Uterus (tissue), 4 donors: ENCODE measurements around the gene RIPOR2. TPM values are rescaled to one million over a fixed set of nuclear protein-coding genes. Genes with fewer than 3 reads are reported as not detected.
A peak's percentile ranks its signal among the peaks of the same experiment; 100 is the strongest.

Experiments
- DNase-seq, 2 donors: peaks; one replicate each; pipeline ENCODE4 v3.0.0-alpha.2; 2019 to 2020
- H3K27ac ChIP-seq, 2 donors: fragments of 200-600 bp; sonication (generic); 1 replicate in 1 of 2; 2 replicates in 1 of 2; pipeline ENCODE4 v1.5.1; 2016 to 2018
- H3K27me3 ChIP-seq, 2 donors: fragments of 200-600 bp; sonication (generic); one replicate each; pipeline ENCODE4 v1.5.1; 2018 to 2019; ENCODE audit warnings: control low read depth in 1 of 2
- H3K36me3 ChIP-seq, 2 donors: fragments of 200-600 bp; sonication (generic); one replicate each; pipeline ENCODE4 v1.5.1; 2019; ENCODE audit warnings: control low read depth in 1 of 2
- H3K4me1 ChIP-seq, 2 donors: fragments of 200-600 bp; sonication (generic); one replicate each; pipeline ENCODE4 v1.5.1; 2018 to 2019; ENCODE audit warnings: control low read depth in 1 of 2
- H3K4me3 ChIP-seq, 2 donors: fragments of 200-600 bp; sonication (generic); 1 replicate in 1 of 2; 2 replicates in 1 of 2; pipeline ENCODE4 v1.5.1; 2018 to 2019; ENCODE audit warnings: mild to moderate bottlenecking in 1 of 2
- H3K9me3 ChIP-seq, 2 donors: fragments of 200-600 bp; sonication (generic); one replicate each; pipeline ENCODE4 v1.5.1; 2019; ENCODE audit warnings: control low read depth in 1 of 2
- CTCF ChIP-seq, 4 experiments: fragments of 200-600 bp in 2 of 4; fragments of 450-650 bp in 2 of 4; sonication (generic) in 2 of 4; IDR thresholded peaks; one replicate each; pipeline ENCODE4 v1.5.1; 2016 to 2019; ENCODE audit warnings: antibody characterized with exemption in 4 of 4, mild to moderate bottlenecking in 2 of 4, moderate library complexity in 1 of 4
- POLR2A ChIP-seq, 2 donors: fragments of 450-650 bp; IDR thresholded peaks; one replicate each; pipeline ENCODE4 v1.6.1; 2016; ENCODE audit warnings: antibody characterized with exemption in 2 of 2, mild to moderate bottlenecking in 1 of 2, moderate library complexity in 1 of 2
- intact Hi-C: fragments of 100-400 bp; cut with DNase I; formaldehyde crosslinking; loops from one replicate; pipeline ENCODE4 v1.15.1; 2023; ENCODE audit warnings: low total_unique reads
- total RNA-seq, 4 donors: library from RNA; depleted of rRNA in 3 of 4; stranded (reverse); fragments of >200 nt in 3 of 4; gene quantifications; one replicate each; pipeline versions ENCODE4 v1.1.0 to v1.2.4, GENCODE V29; 2014 to 2023
- donor health status: DM: yes; HTN: yes; CAD: no.

RIPOR2 gene
- total RNA-seq, 4 donors from 2014 or later: 29.0 to 106 (median 80.4) TPM

GRCh38 chr6:24856901-24857670 is 78.7 kb downstream of the RIPOR2 start:
- intact Hi-C loops: loop anchor here (5.0 kb wide), 2 partner anchors 135 to 215 kb away; no protein-coding TSS in a partner anchor
- H3K27ac ChIP-seq: peak overlapping the region; percentile 51 to 84

DNA sequence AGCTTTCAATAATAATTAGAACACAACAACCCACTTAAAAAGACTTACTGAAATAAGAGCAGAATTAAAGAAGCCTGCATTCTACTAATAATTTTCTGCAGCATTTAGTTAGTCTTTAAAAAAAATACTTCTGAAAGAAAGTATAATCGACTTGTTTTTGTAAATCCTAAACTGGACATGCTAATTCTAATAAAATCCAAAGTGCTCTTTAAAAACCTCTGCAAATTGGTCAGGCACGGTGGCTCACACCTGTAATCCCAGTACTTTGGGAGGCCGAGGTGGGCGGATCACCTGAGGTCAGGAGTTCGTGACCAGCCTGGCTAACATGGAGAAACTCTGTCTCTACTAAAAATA is 79.5 kb downstream of the RIPOR2 start:
- intact Hi-C loops: loop anchor here (5.0 kb wide), 2 partner anchors 136 to 216 kb away; no protein-coding TSS in a partner anchor
- DNase-seq: no peak
- Histone ChIP-seq H3K4me3 (no peak overlapping the region), H3K36me3 (no peaks in the 10 kb centered on the region), H3K27ac (peak overlapping the region; percentile 51 to 84), H3K27me3 (no peaks in the 10 kb centered on the region), H3K4me1 (no peaks in the 10 kb centered on the region), H3K9me3 (no peaks in the 10 kb centered on the region)
- no peak for TF ChIP-seq POLR2A (IDR thresholded peaks at IDR 0.05)
- no peak for TF ChIP-seq CTCF (IDR thresholded peaks at IDR 0.05)

More at GRCh38 chr6:24856901-24857670, 78.7 kb downstream of the RIPOR2 start:
- no peaks in the 10 kb centered on the region for H3K9me3 ChIP-seq
- no peak overlapping the region for H3K4me3 ChIP-seq
- no peaks in the 10 kb centered on the region for H3K27me3 ChIP-seq
- H3K36me3 ChIP-seq: no peaks in the 10 kb centered on the region
- DNase-seq: no peak
- no peak for TF ChIP-seq CTCF (IDR thresholded peaks at IDR 0.05)
- no peak for TF ChIP-seq POLR2A (IDR thresholded peaks at IDR 0.05)
- no peaks in the 10 kb centered on the region for H3K4me1 ChIP-seq

- no peaks in the 10 kb centered on the region for H3K4me1 ChIP-seq
- H3K9me3 ChIP-seq: no peaks in the 10 kb centered on the region
- no peaks in the 10 kb centered on the region for H3K36me3 ChIP-seq
- intact Hi-C loops: loop anchor here (5.0 kb wide), 2 partner anchors 137 to 217 kb away; no protein-coding TSS in a partner anchor
- H3K27me3 ChIP-seq: no peaks in the 10 kb centered on the region
- TF ChIP-seq CTCF (IDR thresholded peaks at IDR 0.05) (peak; percentile 84 to 92 (median 89)), POLR2A (IDR thresholded peaks at IDR 0.05) (no peak)
- H3K27ac ChIP-seq: peak overlapping the region; percentile 51 to 84
- DNase-seq: peak; percentile 44 to 72
- no peak overlapping the region for H3K4me3 ChIP-seq
Observed at GRCh38 chr6:24855395-24856245, 80.1 kb downstream of the RIPOR2 start.

DNA sequence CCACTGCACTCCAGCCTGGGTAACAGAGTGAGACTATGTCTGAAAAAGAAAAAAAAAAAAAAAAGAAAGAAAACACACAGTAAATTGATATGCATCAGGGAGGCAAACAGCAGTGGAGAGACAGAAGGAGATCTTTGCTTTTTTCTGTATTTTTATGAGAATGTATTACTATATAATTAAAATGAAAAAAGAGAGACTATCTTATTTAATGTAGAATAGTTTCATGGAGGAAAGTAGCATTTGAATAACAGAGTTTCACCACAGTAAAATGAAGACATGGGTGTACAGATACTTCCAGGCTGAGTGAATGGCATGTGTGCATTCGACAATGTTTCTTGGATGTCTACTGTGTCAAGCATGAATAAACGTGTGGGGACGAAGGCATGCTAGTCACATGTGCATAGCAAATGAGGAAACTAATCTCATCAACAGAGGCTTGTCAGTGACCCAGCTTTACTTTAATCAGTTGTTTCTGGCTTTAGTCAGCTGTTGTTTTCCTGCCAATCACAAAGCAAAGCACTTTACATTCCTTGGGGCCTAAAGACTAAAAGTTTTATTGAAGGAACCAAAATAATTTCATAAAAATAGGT is 81.6 kb downstream of the RIPOR2 start:
- intact Hi-C loops: no loop called here
- H3K27ac ChIP-seq: peak overlapping the region in 1 of 2 donors; percentile 84
- TF ChIP-seq POLR2A (IDR thresholded peaks at IDR 0.05): no peak
- no peak for TF ChIP-seq CTCF (IDR thresholded peaks at IDR 0.05)

More for the DNA sequence above, 81.6 kb downstream of the RIPOR2 start:
- no peak for DNase-seq
- H3K36me3 ChIP-seq: no peaks in the 10 kb centered on the region
- no peak overlapping the region for H3K4me3 ChIP-seq
- H3K4me1 ChIP-seq: no peaks in the 10 kb centered on the region
- no peaks in the 10 kb centered on the region for H3K9me3 ChIP-seq
- no peaks in the 10 kb centered on the region for H3K27me3 ChIP-seq
